SK-N-MC (cell line): ENCODE measurements around the gene BCR.

ENCODE experiments used
- EZH2 ChIP-seq: fragments of 200-600 bp; sonication (generic); IDR thresholded peaks from one replicate; pipeline ENCODE4 v1.6.1; 2017; ENCODE audit warnings: antibody characterized with exemption
- POLR2AphosphoS5 ChIP-seq: IDR thresholded peaks from 2 replicates; pipeline ENCODE4 v1.6.1; 2012; ENCODE audit warnings: mild to moderate bottlenecking, low read depth, low read length, borderline replicate concordance

- TF ChIP-seq EZH2 (no peak), POLR2AphosphoS5 (no peak)
These were observed 41.1 kb downstream of the BCR start for GRCh38 chr22:23221351-23221804.
